Measurements from ENCODE around the gene ZNF415. TPM values are rescaled to one million over a fixed set of nuclear protein-coding genes. Genes with fewer than 3 reads are reported as not detected.

ZNF415 gene
- total RNA-seq, 1 experiment from 2014 or later, result not detected

- no peak for DNase-seq
- Mint-ChIP-seq H3K36me3 (ENCODE audit: insufficient read depth, unreplicated experiment) (peaks cover 5% of the 10 kb centered on the region), H3K4me1 (ENCODE audit: low read depth, unreplicated experiment) (no peaks in the 10 kb centered on the region), H3K9me3 (ENCODE audit: low read depth, unreplicated experiment) (peaks cover 29% of the 10 kb centered on the region), H3K27ac (ENCODE audit: unreplicated experiment) (no peak overlapping the region), H3K4me3 (ENCODE audit: low read depth, unreplicated experiment) (no peak overlapping the region), H3K27me3 (ENCODE audit: unreplicated experiment) (no peaks in the 10 kb centered on the region)
- intact Hi-C loops (cut with micrococcal nuclease; ENCODE audit: unreplicated experiment), result no loop called here
- TF ChIP-seq CTCF (IDR thresholded peaks at IDR 0.05; ENCODE audit: unreplicated experiment), result no peak
- no TSS peak for BruUV-seq (replicated peaks)
- CTCF ChIA-PET, result no interaction called here
These were observed 45.8 kb downstream of the ZNF415 start for GRCh38 chr19:53086949-53087348.

GRCh38 chr19:53085496-53085895 is 47.2 kb downstream of the ZNF415 start:
- Mint-ChIP-seq H3K4me1 (ENCODE audit: low read depth, unreplicated experiment) (no peaks in the 10 kb centered on the region), H3K9me3 (ENCODE audit: low read depth, unreplicated experiment) (peaks cover 37% of the 10 kb centered on the region), H3K36me3 (ENCODE audit: insufficient read depth, unreplicated experiment) (peaks cover 4% of the 10 kb centered on the region), H3K27me3 (ENCODE audit: unreplicated experiment) (no peaks in the 10 kb centered on the region), H3K4me3 (ENCODE audit: low read depth, unreplicated experiment) (no peak overlapping the region), H3K27ac (ENCODE audit: unreplicated experiment) (no peak overlapping the region)
- CTCF ChIA-PET, result no interaction called here
- BruUV-seq (replicated peaks), result no TSS peak
- TF ChIP-seq CTCF (IDR thresholded peaks at IDR 0.05; ENCODE audit: unreplicated experiment), result no peak
- DNase-seq, result no peak
- intact Hi-C loops (cut with micrococcal nuclease; ENCODE audit: unreplicated experiment), result no loop called here

- no peaks in the 10 kb centered on the region for H3K4me1 Mint-ChIP-seq (ENCODE audit: low read depth, unreplicated experiment)
- no peak for DNase-seq
- no peak for TF ChIP-seq CTCF (IDR thresholded peaks at IDR 0.05; ENCODE audit: unreplicated experiment)
These were observed 49.8 kb downstream of the ZNF415 start for GRCh38 chr19:53082929-53083328.

GRCh38 chr19:53079313-53079924 is 53.3 kb downstream of the ZNF415 start:
- no peak overlapping the region for H3K27ac Mint-ChIP-seq (ENCODE audit: unreplicated experiment)
- TF ChIP-seq CTCF (IDR thresholded peaks at IDR 0.05; ENCODE audit: unreplicated experiment), result no peak
- no peak overlapping the region for H3K4me3 Mint-ChIP-seq (ENCODE audit: low read depth, unreplicated experiment)
- intact Hi-C loops (cut with micrococcal nuclease; ENCODE audit: unreplicated experiment), result no loop called here
- no peaks in the 10 kb centered on the region for H3K4me1 Mint-ChIP-seq (ENCODE audit: low read depth, unreplicated experiment)
- peaks cover under 1% of the 10 kb centered on the region for H3K36me3 Mint-ChIP-seq (ENCODE audit: insufficient read depth, unreplicated experiment)
- CTCF ChIA-PET, result no interaction called here
- H3K27me3 Mint-ChIP-seq (ENCODE audit: unreplicated experiment), result no peaks in the 10 kb centered on the region
- no TSS peak for BruUV-seq (replicated peaks)
- no peak for DNase-seq
- peaks cover 40% of the 10 kb centered on the region for H3K9me3 Mint-ChIP-seq (ENCODE audit: low read depth, unreplicated experiment)

More at GRCh38 chr19:53082929-53083328, 49.8 kb downstream of the ZNF415 start:
- no peaks in the 10 kb centered on the region for H3K27me3 Mint-ChIP-seq (ENCODE audit: unreplicated experiment)
- H3K4me3 Mint-ChIP-seq (ENCODE audit: low read depth, unreplicated experiment), result no peak overlapping the region
- H3K27ac Mint-ChIP-seq (ENCODE audit: unreplicated experiment), result no peak overlapping the region
- BruUV-seq (replicated peaks), result no TSS peak
- no peaks in the 10 kb centered on the region for H3K36me3 Mint-ChIP-seq (ENCODE audit: insufficient read depth, unreplicated experiment)
- CTCF ChIA-PET, result no interaction called here
- intact Hi-C loops (cut with micrococcal nuclease; ENCODE audit: unreplicated experiment), result no loop called here
- H3K9me3 Mint-ChIP-seq (ENCODE audit: low read depth, unreplicated experiment), result peaks cover 40% of the 10 kb centered on the region

All from Calu3 (cell line).